Endometrium (tissue), 2 donors: ENCODE measurements around the gene RRP12.

Experiments used
- FAIRE-seq: peaks from 2 replicates; lab custom pipeline; 2012; peaks lifted over from hg19 to GRCh38; lab: Jason Lieb, UNC
- donor health status: control.
- donor health status: control.

Gene RRP12

DNA sequence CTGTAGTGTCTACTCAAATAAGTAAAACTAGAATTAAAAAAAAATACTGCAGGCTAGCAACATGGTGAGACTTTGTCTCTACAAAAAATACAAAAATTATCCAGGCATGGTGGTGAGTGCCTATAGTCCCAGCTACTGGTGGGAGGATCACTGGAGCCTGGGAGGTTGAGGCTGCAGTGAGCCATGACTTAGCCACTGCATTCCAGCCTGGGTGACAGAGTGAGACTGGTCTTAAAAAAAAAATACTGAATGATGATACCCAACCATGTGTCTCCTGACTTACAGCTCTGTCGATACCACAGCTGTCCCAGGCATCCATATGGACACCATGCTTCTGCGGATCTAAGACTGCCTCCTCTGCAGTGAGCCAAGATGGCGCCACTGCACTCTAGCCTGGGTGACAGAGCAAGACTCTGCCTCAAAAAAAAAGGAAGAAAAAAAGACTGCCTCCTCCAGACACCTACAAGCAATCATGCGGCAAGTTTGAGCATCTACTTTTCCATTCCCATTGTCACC lies 90.0 kb downstream of the RRP12 start:
- FAIRE-seq, result no peak

DNA sequence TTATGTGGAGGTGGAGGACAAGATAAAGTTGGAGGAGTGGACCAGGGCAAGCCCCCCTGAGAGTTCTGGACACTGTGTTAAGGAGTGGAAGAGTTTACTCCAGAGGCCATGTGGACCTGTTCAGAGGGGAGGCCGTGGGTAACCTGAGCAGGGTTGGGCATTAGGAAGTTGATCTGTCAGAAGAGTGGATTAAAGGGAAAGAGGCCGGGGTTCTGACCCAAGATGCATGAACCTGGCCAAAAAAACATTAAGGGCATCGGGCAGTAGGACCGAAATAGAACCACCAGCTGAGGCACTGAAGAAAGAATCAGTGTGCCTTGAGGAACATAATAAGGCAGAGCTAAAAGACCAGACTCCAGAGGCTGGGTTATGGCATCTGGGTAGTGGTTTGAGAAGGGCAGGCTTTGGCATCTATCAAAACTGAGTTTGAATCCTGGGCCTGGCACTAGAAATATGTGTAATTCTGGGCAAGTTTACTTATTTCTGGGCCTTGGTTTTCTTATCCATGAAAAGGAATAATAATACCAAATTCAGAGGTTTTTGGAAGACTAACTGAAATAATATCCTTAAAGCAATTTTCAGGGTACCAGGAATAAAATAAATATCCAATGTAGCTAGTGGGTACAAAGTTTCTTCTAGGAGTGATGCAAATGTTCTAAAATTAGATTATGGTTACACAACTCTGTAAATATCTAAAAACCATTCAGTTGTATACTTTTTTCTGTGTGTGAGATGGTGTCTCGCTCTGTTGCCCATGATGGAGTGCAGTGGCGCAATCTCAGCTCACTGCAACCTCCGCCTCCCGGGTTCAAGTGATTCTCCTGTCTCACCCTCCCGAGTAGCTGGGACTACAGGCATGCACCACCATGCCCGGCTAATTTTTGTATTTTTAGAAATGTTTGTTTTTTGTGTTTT lies 93.0 kb downstream of the RRP12 start:
- no peak for FAIRE-seq

DNA sequence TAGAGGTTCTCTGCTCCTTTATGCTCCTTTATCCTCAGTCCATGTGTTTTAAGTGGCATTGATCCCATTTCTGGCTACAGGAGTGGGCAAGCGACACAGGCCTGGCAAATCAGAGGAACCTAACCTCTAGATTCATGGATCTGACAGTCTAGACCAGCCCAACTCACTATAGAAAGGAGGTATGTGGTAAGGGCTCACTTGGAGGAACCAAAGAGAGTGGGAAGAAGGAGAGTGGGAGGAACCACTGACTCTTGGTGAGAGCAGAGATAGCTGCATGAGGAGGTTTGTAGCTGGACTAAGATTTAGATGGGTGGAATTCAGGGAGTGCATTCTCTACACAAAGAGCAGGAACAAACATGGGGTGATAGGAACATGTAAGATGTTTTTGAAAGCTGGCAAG lies 93.7 kb downstream of the RRP12 start:
- FAIRE-seq, result no peak
